Liver (tissue), 9 donors: ENCODE data around the gene KIRREL3. TPM values are rescaled to one million over a fixed set of nuclear protein-coding genes. Genes with fewer than 3 reads are reported as not detected.

Experiments
- DNase-seq: peaks from one replicate; pipeline ENCODE4 v3.0.0-alpha.2; 2017; ENCODE audit warnings: low spot score
- H3K27ac ChIP-seq, 2 donors: one replicate each; pipeline ENCODE4 v1.7.0; 2013; ENCODE audit warnings: inconsistent platforms in 2 of 2, low read length in 2 of 2, control low read depth in 1 of 2, low read depth in 1 of 2, mild to moderate bottlenecking in 1 of 2
- H3K27me3 ChIP-seq, 4 donors: one replicate each; pipeline versions ENCODE4 v1.6.1 to v1.7.0; 2013; ENCODE audit warnings: low read length in 3 of 4, inconsistent platforms in 1 of 4, mild to moderate bottlenecking in 1 of 4, moderate library complexity in 1 of 4; ENCODE audit not compliant: control insufficient read depth in 4 of 4, insufficient read depth in 4 of 4
- H3K36me3 ChIP-seq, 4 donors: one replicate each; pipeline versions ENCODE4 v1.6.1 to v1.7.0; 2013; ENCODE audit warnings: low read length in 3 of 4, mild to moderate bottlenecking in 3 of 4, low read depth in 1 of 4, moderate library complexity in 1 of 4; ENCODE audit not compliant: control insufficient read depth in 4 of 4, insufficient read depth in 3 of 4
- H3K4me1 ChIP-seq, 4 donors: one replicate each; pipeline versions ENCODE4 v1.6.1 to v1.7.0; 2013; ENCODE audit warnings: low read length in 3 of 4, mild to moderate bottlenecking in 3 of 4, moderate library complexity in 1 of 4; ENCODE audit not compliant: control insufficient read depth in 4 of 4, insufficient read depth in 4 of 4
- H3K4me3 ChIP-seq, 3 donors: one replicate each; pipeline versions ENCODE4 v1.6.1 to v1.7.0; 2013; ENCODE audit warnings: low read length in 3 of 3, control low read depth in 1 of 3, low read depth in 1 of 3, mild to moderate bottlenecking in 1 of 3
- H3K9ac ChIP-seq, 2 donors: one replicate each; pipeline ENCODE4 v1.7.0; 2013; ENCODE audit warnings: low read length in 2 of 2, mild to moderate bottlenecking in 2 of 2, moderate library complexity in 2 of 2, control low read depth in 1 of 2, low read depth in 1 of 2
- H3K9me3 ChIP-seq, 4 donors: one replicate each; pipeline versions ENCODE4 v1.6.1 to v1.7.0; 2013; ENCODE audit warnings: low read length in 3 of 4; ENCODE audit not compliant: control insufficient read depth in 4 of 4
- EGR1 ChIP-seq, 2 donors: IDR thresholded peaks; 2 replicates each; pipeline ENCODE4 v1.6.1; 2016 to 2018; ENCODE audit warnings: antibody characterized with exemption in 2 of 2, low read depth in 2 of 2
- FOXA1 ChIP-seq: IDR thresholded peaks from 2 replicates; pipeline ENCODE4 v1.6.1; 2016; ENCODE audit warnings: antibody characterized with exemption
- FOXA2 ChIP-seq: IDR thresholded peaks from 2 replicates; pipeline ENCODE4 v1.6.1; 2016; ENCODE audit warnings: antibody characterized with exemption
- GABPA ChIP-seq, 2 donors: IDR thresholded peaks in 1 of 2; conservative IDR thresholded peaks in 1 of 2; 2 replicates each; pipeline ENCODE4 v1.6.1; 2016; ENCODE audit warnings: antibody characterized with exemption in 2 of 2, mild to moderate bottlenecking in 1 of 2, moderate library complexity in 1 of 2
- HNF4A ChIP-seq, 2 donors: conservative IDR thresholded peaks; 2 replicates each; pipeline ENCODE4 v1.6.1; 2016; ENCODE audit warnings: antibody characterized with exemption in 2 of 2, mild to moderate bottlenecking in 2 of 2
- HNF4G ChIP-seq: IDR thresholded peaks from 2 replicates; pipeline ENCODE4 v1.6.1; 2016; ENCODE audit warnings: antibody characterized with exemption
- MAX ChIP-seq: IDR thresholded peaks from 2 replicates; pipeline ENCODE4 v1.6.1; 2016; ENCODE audit warnings: antibody characterized with exemption
- NR2F2 ChIP-seq: IDR thresholded peaks from 2 replicates; pipeline ENCODE4 v1.6.1; 2016; ENCODE audit warnings: antibody characterized with exemption
- RAD21 ChIP-seq, 2 donors: IDR thresholded peaks; 2 replicates each; pipeline ENCODE4 v1.6.1; 2016; ENCODE audit warnings: antibody characterized with exemption in 2 of 2, mild to moderate bottlenecking in 2 of 2
- RXRA ChIP-seq, 2 donors: IDR thresholded peaks; 2 replicates each; pipeline ENCODE4 v1.6.1; 2017 to 2018; ENCODE audit warnings: antibody characterized with exemption in 2 of 2, mild to moderate bottlenecking in 1 of 2
- SP1 ChIP-seq: IDR thresholded peaks from 2 replicates; pipeline ENCODE4 v1.6.1; 2018; ENCODE audit warnings: antibody characterized with exemption, mild to moderate bottlenecking
- TAF1 ChIP-seq: conservative IDR thresholded peaks from 2 replicates; pipeline ENCODE4 v1.6.1; 2016; ENCODE audit warnings: antibody characterized with exemption, mild to moderate bottlenecking
- YY1 ChIP-seq: IDR thresholded peaks from 2 replicates; pipeline ENCODE4 v1.6.1; 2016; ENCODE audit warnings: antibody characterized with exemption, mild to moderate bottlenecking
- WGBS: extraction: QIAGEN DNeasy Blood & Tissue Kit; methylation state at CpG from one replicate; pipeline ENCODE4 v1.1.7; 2013; 5-methylcytosine and 5-hydroxymethylcytosine counted together
- polyA plus RNA-seq, 2 donors: library from polyadenylated mRNA; stranded (reverse) in 1 of 2; unstranded in 1 of 2; fragments of 200-250 nt in 1 of 2; fragments of >200 nt in 1 of 2; fragmentation: Nextera tagmentation in 1 of 2; extraction: Ambion mirVana in 1 of 2; gene quantifications; one replicate each; pipeline versions ENCODE4 v1.2.1 to v1.2.3, GENCODE V29; 2013 to 2015
- total RNA-seq, 2 donors: library from RNA; depleted of rRNA; stranded (reverse); fragments of >200 nt; gene quantifications; one replicate each; pipeline ENCODE4 v1.2.3, GENCODE V29; 2014
- TF ChIP-seq, protein P1 (sequence below): IDR thresholded peaks from 2 replicates; pipeline ENCODE4 v1.6.1; 2016; ENCODE audit warnings: antibody characterized with exemption
- TF ChIP-seq, protein P2 (sequence below): fragments of 150-350 bp; IDR thresholded peaks from 2 replicates; pipeline ENCODE4 v1.5.1; 2017; ENCODE audit warnings: improper control_type of control experiment, low read depth, low read length; ENCODE audit not compliant: missing input control
- donor health status: healthy.
- donor health status: healthy.
- donor health status: healthy.
- donor health status: healthy.
- donor health status: healthy.

KIRREL3 gene
- total and polyA plus RNA-seq, 4 donors: 0.03 to 0.29 (median 0.08) TPM; not detected in 1

- no peak overlapping the region for H3K4me3 ChIP-seq
- no peak overlapping the region for H3K9ac ChIP-seq
- no peaks in the 10 kb centered on the region for H3K36me3 ChIP-seq
- no peak overlapping the region for H3K27ac ChIP-seq
- 78% methylated on average over 14 of the region's 14 CpGs for WGBS
- H3K27me3 ChIP-seq: peaks cover 0 to 6% (median 0%) of the 10 kb centered on the region in 4 donors
- TF ChIP-seq GABPA (IDR thresholded peaks at IDR 0.05 in 1 of 2, conservative IDR thresholded peaks at IDR 0.05 in 1 of 2) (no peak), RAD21 (IDR thresholded peaks at IDR 0.05) (no peak), RXRA (IDR thresholded peaks at IDR 0.05) (no peak), SP1 (no peak), NR2F2 (no peak), FOXA1 (no peak), FOXA2 (no peak), EGR1 (IDR thresholded peaks at IDR 0.05; ENCODE audit: low read depth in 2 of 2) (no peak), HNF4A (conservative IDR thresholded peaks at IDR 0.05) (no peak), YY1 (no peak), MAX (no peak)
- TF ChIP-seq, protein P1, sequence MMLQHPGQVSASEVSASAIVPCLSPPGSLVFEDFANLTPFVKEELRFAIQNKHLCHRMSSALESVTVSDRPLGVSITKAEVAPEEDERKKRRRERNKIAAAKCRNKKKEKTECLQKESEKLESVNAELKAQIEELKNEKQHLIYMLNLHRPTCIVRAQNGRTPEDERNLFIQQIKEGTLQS: no peak
- TF ChIP-seq, protein P2, sequence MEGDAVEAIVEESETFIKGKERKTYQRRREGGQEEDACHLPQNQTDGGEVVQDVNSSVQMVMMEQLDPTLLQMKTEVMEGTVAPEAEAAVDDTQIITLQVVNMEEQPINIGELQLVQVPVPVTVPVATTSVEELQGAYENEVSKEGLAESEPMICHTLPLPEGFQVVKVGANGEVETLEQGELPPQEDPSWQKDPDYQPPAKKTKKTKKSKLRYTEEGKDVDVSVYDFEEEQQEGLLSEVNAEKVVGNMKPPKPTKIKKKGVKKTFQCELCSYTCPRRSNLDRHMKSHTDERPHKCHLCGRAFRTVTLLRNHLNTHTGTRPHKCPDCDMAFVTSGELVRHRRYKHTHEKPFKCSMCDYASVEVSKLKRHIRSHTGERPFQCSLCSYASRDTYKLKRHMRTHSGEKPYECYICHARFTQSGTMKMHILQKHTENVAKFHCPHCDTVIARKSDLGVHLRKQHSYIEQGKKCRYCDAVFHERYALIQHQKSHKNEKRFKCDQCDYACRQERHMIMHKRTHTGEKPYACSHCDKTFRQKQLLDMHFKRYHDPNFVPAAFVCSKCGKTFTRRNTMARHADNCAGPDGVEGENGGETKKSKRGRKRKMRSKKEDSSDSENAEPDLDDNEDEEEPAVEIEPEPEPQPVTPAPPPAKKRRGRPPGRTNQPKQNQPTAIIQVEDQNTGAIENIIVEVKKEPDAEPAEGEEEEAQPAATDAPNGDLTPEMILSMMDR: no peak
- no peak for DNase-seq
- H3K4me1 ChIP-seq: no peaks in the 10 kb centered on the region
- H3K9me3 ChIP-seq: peaks cover 0 to 4% (median 2%) of the 10 kb centered on the region in 4 donors
Observed at GRCh38 chr11:126511475-126512115, 489.0 kb downstream of the KIRREL3 start.

DNA sequence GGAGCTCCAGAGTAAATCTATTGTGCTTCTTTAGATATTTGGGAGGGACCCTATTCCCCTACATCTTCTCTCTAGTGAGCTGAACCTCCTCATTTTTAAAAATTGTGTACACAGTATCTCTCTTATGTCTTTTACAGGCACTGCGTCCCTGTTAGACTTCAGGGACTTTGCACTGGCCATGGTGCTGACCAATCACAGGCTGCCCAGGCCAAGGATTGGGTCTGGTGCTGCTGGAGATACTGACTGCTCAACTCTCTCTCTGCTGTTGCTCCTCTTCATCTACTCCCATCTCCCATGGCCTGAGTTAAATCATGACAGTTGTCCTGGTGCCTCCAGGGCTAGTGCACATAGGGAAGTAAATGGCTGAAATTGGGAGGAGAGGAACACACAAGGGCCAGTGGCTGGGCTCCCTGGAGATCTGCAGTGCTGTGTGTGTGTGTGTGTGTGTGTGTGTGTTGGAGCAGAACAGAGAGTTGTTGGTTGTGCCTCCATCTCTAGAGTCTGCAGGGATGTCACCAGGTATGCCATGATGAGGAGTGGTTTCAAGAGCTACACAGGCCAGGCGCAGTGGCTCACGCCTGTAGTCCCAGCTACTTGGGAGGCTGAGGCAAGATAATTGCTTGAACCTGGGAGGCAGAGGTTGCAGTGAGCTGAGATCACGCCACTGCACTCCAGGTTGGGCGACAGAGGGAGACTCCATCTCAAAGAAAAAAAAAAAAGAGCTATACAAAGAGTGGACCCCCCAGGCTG lies 489.8 kb downstream of the KIRREL3 start:
- H3K9ac ChIP-seq: no peak overlapping the region
- H3K27ac ChIP-seq: no peak overlapping the region
- TF ChIP-seq FOXA2: no peak
- TF ChIP-seq TAF1: no peak
- no peak for TF ChIP-seq HNF4A (conservative IDR thresholded peaks at IDR 0.05)
- TF ChIP-seq HNF4G: no peak
- TF ChIP-seq, protein P1: no peak
- no peak for TF ChIP-seq EGR1 (IDR thresholded peaks at IDR 0.05; ENCODE audit: low read depth in 2 of 2)
- TF ChIP-seq NR2F2: no peak
- no peak for TF ChIP-seq RAD21 (IDR thresholded peaks at IDR 0.05)
- TF ChIP-seq MAX: no peak
- no peak for TF ChIP-seq YY1
- TF ChIP-seq FOXA1: no peak
- WGBS: 74% methylated on average over 5 of the region's 5 CpGs
- no peaks in the 10 kb centered on the region for H3K4me1 ChIP-seq
- H3K4me3 ChIP-seq: no peak overlapping the region
- H3K27me3 ChIP-seq: peaks cover 0 to 6% (median 0%) of the 10 kb centered on the region in 4 donors
- H3K36me3 ChIP-seq: no peaks in the 10 kb centered on the region
- peaks cover 0 to 4% (median 2%) of the 10 kb centered on the region in 4 donors for H3K9me3 ChIP-seq
- no peak for DNase-seq
